ENCODE results near the gene IRX4. TPM values are rescaled to one million over a fixed set of nuclear protein-coding genes. Genes with fewer than 3 reads are reported as not detected.

The IRX4 gene
- total and polyA plus RNA-seq, 4 donors = not detected

DNA sequence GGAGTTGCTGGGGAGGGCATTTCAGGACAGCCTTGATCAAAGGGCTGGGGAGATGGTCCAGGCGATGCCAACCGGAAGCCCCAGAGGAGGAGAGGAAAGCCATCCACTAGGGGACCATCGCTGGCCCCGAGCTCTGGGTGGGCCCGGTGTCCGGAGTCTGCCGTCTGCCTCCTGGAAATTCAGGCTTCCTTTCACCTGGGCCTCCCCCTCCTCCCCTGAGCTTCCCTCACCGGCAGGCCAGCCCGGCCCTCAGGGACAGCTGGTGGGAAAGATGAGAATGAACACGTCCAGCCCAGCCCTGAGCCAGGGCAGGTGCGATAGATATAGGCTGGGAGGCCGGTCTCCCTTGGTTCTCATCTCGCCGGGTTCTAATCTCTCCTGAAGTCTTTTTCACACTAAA is 17.2 kb downstream of the IRX4 start:
- no peaks in the 10 kb centered on the region for H3K9me3 ChIP-seq (ENCODE audit: control insufficient read depth in 4 of 4, low read length in 3 of 4)
- H3K9ac ChIP-seq (ENCODE audit: low read depth in 1 of 2, low read length in 2 of 2) = no peak overlapping the region
- no peak for TF ChIP-seq HNF4G (IDR thresholded peaks at IDR 0.05)
- no peak for TF ChIP-seq EGR1 (IDR thresholded peaks at IDR 0.05; ENCODE audit: low read depth in 2 of 2)
- no peak for TF ChIP-seq RXRA (IDR thresholded peaks at IDR 0.05)
- TF ChIP-seq FOXA1 (IDR thresholded peaks at IDR 0.05) = no peak
- no peak for TF ChIP-seq GABPA (IDR thresholded peaks at IDR 0.05 in 1 of 2, conservative IDR thresholded peaks at IDR 0.05 in 1 of 2)
- TF ChIP-seq, protein P1, sequence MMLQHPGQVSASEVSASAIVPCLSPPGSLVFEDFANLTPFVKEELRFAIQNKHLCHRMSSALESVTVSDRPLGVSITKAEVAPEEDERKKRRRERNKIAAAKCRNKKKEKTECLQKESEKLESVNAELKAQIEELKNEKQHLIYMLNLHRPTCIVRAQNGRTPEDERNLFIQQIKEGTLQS (IDR thresholded peaks at IDR 0.05) = no peak
- peaks cover 0 to 8% (median 5%) of the 10 kb centered on the region in 4 donors for H3K27me3 ChIP-seq (ENCODE audit: control insufficient read depth in 4 of 4, insufficient read depth in 4 of 4, low read length in 3 of 4)
- 74% methylated on average over 14 of the region's 14 CpGs for WGBS
- no peaks in the 10 kb centered on the region for H3K4me1 ChIP-seq (ENCODE audit: control insufficient read depth in 4 of 4, insufficient read depth in 4 of 4, low read length in 3 of 4)
- no peak overlapping the region for H3K4me3 ChIP-seq (ENCODE audit: low read depth in 1 of 3, low read length in 3 of 3)
- H3K36me3 ChIP-seq (ENCODE audit: control insufficient read depth in 4 of 4, insufficient read depth in 3 of 4, low read depth in 1 of 4, low read length in 3 of 4) = no peaks in the 10 kb centered on the region
- H3K27ac ChIP-seq (ENCODE audit: low read depth in 1 of 2, low read length in 2 of 2) = no peak overlapping the region
- no peak for DNase-seq (ENCODE audit: low spot score)

DNA sequence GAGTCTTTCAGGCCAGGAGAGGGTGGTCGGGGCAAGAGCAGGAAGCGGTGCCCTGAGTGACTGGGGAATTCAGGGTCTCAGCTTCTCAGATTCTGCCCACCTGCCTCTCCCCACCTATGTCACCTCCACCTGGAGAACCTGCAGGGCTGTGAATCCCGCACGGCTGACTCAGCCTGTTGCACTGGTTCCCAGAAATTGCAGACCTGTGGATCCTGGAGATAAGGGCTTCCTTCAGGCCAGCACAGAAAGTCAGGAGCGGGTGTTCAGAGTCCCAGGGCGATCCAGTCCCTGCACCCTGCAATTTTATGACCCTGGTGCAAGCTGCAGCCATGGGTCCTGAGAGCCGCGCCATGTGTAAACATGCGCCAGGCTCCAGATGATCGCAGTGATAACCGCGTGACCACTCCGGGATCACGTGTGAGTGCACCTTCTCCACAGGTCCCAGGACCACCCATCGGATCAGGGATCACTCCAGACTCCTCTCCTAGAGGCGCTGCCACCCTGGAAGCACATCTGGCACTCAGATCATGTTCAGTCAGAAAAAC is 17.8 kb downstream of the IRX4 start:
- Histone ChIP-seq H3K27me3 (ENCODE audit: control insufficient read depth in 4 of 4, insufficient read depth in 4 of 4, low read length in 3 of 4) (peaks cover 0 to 8% (median 5%) of the 10 kb centered on the region in 4 donors), H3K4me1 (ENCODE audit: control insufficient read depth in 4 of 4, insufficient read depth in 4 of 4, low read length in 3 of 4) (no peaks in the 10 kb centered on the region), H3K9me3 (ENCODE audit: control insufficient read depth in 4 of 4, low read length in 3 of 4) (no peaks in the 10 kb centered on the region), H3K9ac (ENCODE audit: low read depth in 1 of 2, low read length in 2 of 2) (no peak overlapping the region), H3K4me3 (ENCODE audit: low read depth in 1 of 3, low read length in 3 of 3) (no peak overlapping the region), H3K27ac (ENCODE audit: low read depth in 1 of 2, low read length in 2 of 2) (no peak overlapping the region), H3K36me3 (ENCODE audit: control insufficient read depth in 4 of 4, insufficient read depth in 3 of 4, low read depth in 1 of 4, low read length in 3 of 4) (no peaks in the 10 kb centered on the region)
- WGBS = 68% methylated on average over 16 of the region's 16 CpGs
- no peak for DNase-seq (ENCODE audit: low spot score)
- TF ChIP-seq, protein P2, sequence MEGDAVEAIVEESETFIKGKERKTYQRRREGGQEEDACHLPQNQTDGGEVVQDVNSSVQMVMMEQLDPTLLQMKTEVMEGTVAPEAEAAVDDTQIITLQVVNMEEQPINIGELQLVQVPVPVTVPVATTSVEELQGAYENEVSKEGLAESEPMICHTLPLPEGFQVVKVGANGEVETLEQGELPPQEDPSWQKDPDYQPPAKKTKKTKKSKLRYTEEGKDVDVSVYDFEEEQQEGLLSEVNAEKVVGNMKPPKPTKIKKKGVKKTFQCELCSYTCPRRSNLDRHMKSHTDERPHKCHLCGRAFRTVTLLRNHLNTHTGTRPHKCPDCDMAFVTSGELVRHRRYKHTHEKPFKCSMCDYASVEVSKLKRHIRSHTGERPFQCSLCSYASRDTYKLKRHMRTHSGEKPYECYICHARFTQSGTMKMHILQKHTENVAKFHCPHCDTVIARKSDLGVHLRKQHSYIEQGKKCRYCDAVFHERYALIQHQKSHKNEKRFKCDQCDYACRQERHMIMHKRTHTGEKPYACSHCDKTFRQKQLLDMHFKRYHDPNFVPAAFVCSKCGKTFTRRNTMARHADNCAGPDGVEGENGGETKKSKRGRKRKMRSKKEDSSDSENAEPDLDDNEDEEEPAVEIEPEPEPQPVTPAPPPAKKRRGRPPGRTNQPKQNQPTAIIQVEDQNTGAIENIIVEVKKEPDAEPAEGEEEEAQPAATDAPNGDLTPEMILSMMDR (IDR thresholded peaks at IDR 0.05; ENCODE audit: low read depth, low read length, missing input control) = no peak
- TF ChIP-seq NR2F2 (IDR thresholded peaks at IDR 0.05) (no peak), FOXA1 (IDR thresholded peaks at IDR 0.05) (no peak), SP1 (IDR thresholded peaks at IDR 0.05) (no peak), RAD21 (IDR thresholded peaks at IDR 0.05) (no peak), HNF4G (IDR thresholded peaks at IDR 0.05) (no peak), GABPA (IDR thresholded peaks at IDR 0.05 in 1 of 2, conservative IDR thresholded peaks at IDR 0.05 in 1 of 2) (no peak), HNF4A (conservative IDR thresholded peaks at IDR 0.05) (no peak), RXRA (IDR thresholded peaks at IDR 0.05) (no peak), EGR1 (IDR thresholded peaks at IDR 0.05; ENCODE audit: low read depth in 2 of 2) (no peak)
- TF ChIP-seq, protein P3, sequence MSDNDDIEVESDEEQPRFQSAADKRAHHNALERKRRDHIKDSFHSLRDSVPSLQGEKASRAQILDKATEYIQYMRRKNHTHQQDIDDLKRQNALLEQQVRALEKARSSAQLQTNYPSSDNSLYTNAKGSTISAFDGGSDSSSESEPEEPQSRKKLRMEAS (IDR thresholded peaks at IDR 0.05) = no peak
- TF ChIP-seq, protein P4, sequence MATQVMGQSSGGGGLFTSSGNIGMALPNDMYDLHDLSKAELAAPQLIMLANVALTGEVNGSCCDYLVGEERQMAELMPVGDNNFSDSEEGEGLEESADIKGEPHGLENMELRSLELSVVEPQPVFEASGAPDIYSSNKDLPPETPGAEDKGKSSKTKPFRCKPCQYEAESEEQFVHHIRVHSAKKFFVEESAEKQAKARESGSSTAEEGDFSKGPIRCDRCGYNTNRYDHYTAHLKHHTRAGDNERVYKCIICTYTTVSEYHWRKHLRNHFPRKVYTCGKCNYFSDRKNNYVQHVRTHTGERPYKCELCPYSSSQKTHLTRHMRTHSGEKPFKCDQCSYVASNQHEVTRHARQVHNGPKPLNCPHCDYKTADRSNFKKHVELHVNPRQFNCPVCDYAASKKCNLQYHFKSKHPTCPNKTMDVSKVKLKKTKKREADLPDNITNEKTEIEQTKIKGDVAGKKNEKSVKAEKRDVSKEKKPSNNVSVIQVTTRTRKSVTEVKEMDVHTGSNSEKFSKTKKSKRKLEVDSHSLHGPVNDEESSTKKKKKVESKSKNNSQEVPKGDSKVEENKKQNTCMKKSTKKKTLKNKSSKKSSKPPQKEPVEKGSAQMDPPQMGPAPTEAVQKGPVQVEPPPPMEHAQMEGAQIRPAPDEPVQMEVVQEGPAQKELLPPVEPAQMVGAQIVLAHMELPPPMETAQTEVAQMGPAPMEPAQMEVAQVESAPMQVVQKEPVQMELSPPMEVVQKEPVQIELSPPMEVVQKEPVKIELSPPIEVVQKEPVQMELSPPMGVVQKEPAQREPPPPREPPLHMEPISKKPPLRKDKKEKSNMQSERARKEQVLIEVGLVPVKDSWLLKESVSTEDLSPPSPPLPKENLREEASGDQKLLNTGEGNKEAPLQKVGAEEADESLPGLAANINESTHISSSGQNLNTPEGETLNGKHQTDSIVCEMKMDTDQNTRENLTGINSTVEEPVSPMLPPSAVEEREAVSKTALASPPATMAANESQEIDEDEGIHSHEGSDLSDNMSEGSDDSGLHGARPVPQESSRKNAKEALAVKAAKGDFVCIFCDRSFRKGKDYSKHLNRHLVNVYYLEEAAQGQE (IDR thresholded peaks at IDR 0.05) = no peak
